Endodermal cell (in vitro differentiated cells): ENCODE data around the gene LRMDA. TPM values are rescaled to one million over a fixed set of nuclear protein-coding genes. Genes with fewer than 3 reads are reported as not detected.

Experiments used
- DNase-seq: peaks from one replicate; pipeline ENCODE4 v3.0.0-alpha.2; 2017
- H3K27ac ChIP-seq: 2 replicates; pipeline ENCODE4 v1.5.1; 2013; ENCODE audit warnings: mild to moderate bottlenecking, low read depth, low read length, moderate library complexity
- H3K27me3 ChIP-seq: 2 replicates; pipeline ENCODE4 v1.6.1; 2013; ENCODE audit warnings: mild to moderate bottlenecking, low read length, moderate library complexity; ENCODE audit not compliant: insufficient read depth, control insufficient read depth, poor library complexity, severe bottlenecking
- H3K36me3 ChIP-seq: 2 replicates; pipeline ENCODE4 v1.7.0; 2013; ENCODE audit warnings: mild to moderate bottlenecking, low read length, moderate library complexity; ENCODE audit not compliant: control insufficient read depth, insufficient read depth
- H3K4me1 ChIP-seq: one replicate; pipeline ENCODE4 v1.7.0; 2013; ENCODE audit warnings: low read length; ENCODE audit not compliant: control insufficient read depth, insufficient read depth
- H3K4me3 ChIP-seq: 2 replicates; pipeline ENCODE4 v1.5.1; 2013; ENCODE audit warnings: mild to moderate bottlenecking, low read length, moderate library complexity
- H3K9ac ChIP-seq: 2 replicates; pipeline ENCODE4 v1.6.1; 2013; ENCODE audit warnings: mild to moderate bottlenecking, low read length, moderate library complexity; ENCODE audit not compliant: poor library complexity, severe bottlenecking; ENCODE audit errors: extremely low read depth
- H3K9me3 ChIP-seq: 2 replicates; pipeline ENCODE4 v1.6.1; 2013; ENCODE audit warnings: mild to moderate bottlenecking, low read length, moderate library complexity; ENCODE audit not compliant: control insufficient read depth
- H3K27ac Mint-ChIP-seq: 2 replicates; pipeline ENCODE4 v1.8.0; 2020; ENCODE audit warnings: mixed read lengths
- H3K27me3 Mint-ChIP-seq: 2 replicates; pipeline ENCODE4 v1.8.0; 2021; ENCODE audit warnings: mild to moderate bottlenecking, mixed read lengths; ENCODE audit not compliant: insufficient read depth
- H3K36me3 Mint-ChIP-seq: 2 replicates; pipeline ENCODE4 v1.8.0; 2020; ENCODE audit warnings: low read depth, mixed read lengths
- H3K4me1 Mint-ChIP-seq: 2 replicates; pipeline ENCODE4 v1.8.0; 2020; ENCODE audit warnings: mixed read lengths
- H3K4me3 Mint-ChIP-seq: 2 replicates; pipeline ENCODE4 v1.8.0; 2020; ENCODE audit warnings: mild to moderate bottlenecking, moderate library complexity, mixed read lengths
- H3K9me3 Mint-ChIP-seq: 2 replicates; pipeline ENCODE4 v1.8.0; 2020; ENCODE audit warnings: mild to moderate bottlenecking, mixed read lengths
- WGBS, 2 experiments: methylation state at CpG; one replicate each; pipeline versions ENCODE4 v1.1.5 to v1.1.7; 2013; ENCODE audit warnings: missing lambda C conversion rate in 2 of 2, mixed read lengths in 1 of 2; ENCODE audit not compliant: insufficient coverage in 1 of 2, insufficient read length in 1 of 2; 5-methylcytosine and 5-hydroxymethylcytosine counted together
- total RNA-seq, 2 donors: library from RNA; stranded (reverse); fragmentation: NEBNext Ultra II Directional in 1 of 2; extraction: Animal tissue kit (Norgen Biotek cat#: 25700) in 1 of 2; gene quantifications; 2 replicates in 1 of 2; 3 replicates in 1 of 2; pipeline ENCODE4 v1.2.1, GENCODE V29; 2021
- TF ChIP-seq, protein P1 (sequence below): fragments of 200-600 bp; sonication (generic); conservative IDR thresholded peaks from 2 replicates; pipeline ENCODE4 v1.5.0; 2021; ENCODE audit warnings: antibody characterized with exemption, mild to moderate bottlenecking

Gene LRMDA
- total RNA-seq, 2 donors from 2014 or later: 1.7 to 5.1 TPM

GRCh38 chr10:75470901-75471300 is 39.5 kb downstream of the LRMDA start:
- peaks cover 7% of the 10 kb centered on the region for H3K4me1 Mint-ChIP-seq

DNA sequence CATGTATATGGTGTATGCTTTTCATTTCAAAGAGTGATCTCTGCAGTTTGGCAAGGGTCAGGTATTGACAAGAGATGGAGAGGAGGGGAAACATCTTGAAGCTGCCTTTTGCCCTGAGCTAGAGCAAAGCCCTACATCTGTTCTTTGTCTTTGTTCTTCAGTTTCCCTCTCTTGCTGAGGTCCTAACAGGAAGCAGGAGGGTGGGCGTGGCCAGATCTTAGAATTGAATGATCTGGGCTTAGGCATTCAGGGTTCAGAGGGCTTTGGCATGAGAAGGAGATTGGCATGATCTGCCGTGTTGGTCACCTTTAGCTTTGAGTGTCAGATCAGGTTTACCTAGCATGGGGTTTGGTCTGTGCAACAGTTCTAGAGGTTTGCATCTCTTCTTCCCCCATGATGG is 41.3 kb downstream of the LRMDA start:
- Mint-ChIP-seq H3K27me3 (peaks cover 29% of the 10 kb centered on the region), H3K4me3 (no peak overlapping the region), H3K36me3 (no peaks in the 10 kb centered on the region), H3K27ac (no peak overlapping the region), H3K9me3 (peaks cover 4% of the 10 kb centered on the region), H3K4me1 (peaks cover 7% of the 10 kb centered on the region)
- Histone ChIP-seq H3K4me1 (no peaks in the 10 kb centered on the region), H3K36me3 (no peaks in the 10 kb centered on the region), H3K9ac (no peak overlapping the region), H3K9me3 (no peaks in the 10 kb centered on the region), H3K27ac (no peak overlapping the region), H3K27me3 (no peaks in the 10 kb centered on the region), H3K4me3 (no peak overlapping the region)
- no peak for DNase-seq
- TF ChIP-seq, protein P1, sequence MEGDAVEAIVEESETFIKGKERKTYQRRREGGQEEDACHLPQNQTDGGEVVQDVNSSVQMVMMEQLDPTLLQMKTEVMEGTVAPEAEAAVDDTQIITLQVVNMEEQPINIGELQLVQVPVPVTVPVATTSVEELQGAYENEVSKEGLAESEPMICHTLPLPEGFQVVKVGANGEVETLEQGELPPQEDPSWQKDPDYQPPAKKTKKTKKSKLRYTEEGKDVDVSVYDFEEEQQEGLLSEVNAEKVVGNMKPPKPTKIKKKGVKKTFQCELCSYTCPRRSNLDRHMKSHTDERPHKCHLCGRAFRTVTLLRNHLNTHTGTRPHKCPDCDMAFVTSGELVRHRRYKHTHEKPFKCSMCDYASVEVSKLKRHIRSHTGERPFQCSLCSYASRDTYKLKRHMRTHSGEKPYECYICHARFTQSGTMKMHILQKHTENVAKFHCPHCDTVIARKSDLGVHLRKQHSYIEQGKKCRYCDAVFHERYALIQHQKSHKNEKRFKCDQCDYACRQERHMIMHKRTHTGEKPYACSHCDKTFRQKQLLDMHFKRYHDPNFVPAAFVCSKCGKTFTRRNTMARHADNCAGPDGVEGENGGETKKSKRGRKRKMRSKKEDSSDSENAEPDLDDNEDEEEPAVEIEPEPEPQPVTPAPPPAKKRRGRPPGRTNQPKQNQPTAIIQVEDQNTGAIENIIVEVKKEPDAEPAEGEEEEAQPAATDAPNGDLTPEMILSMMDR: no peak
- WGBS, 2 experiments: 86% methylated on average over 2 of the region's 2 CpGs; no CpG with 5 or more reads in 1 of the 2 experiments

More at GRCh38 chr10:75470901-75471300, 39.5 kb downstream of the LRMDA start:
- DNase-seq: no peak
- no peaks in the 10 kb centered on the region for H3K9me3 ChIP-seq
- no peak overlapping the region for H3K9ac ChIP-seq
- H3K4me1 ChIP-seq: no peaks in the 10 kb centered on the region
- H3K27me3 ChIP-seq: no peaks in the 10 kb centered on the region
- 90% methylated on average over 1 of the region's 4 CpGs; no CpG with 5 or more reads in 1 of the 2 experiments for WGBS, 2 experiments
- H3K27me3 Mint-ChIP-seq: peaks cover 40% of the 10 kb centered on the region
- H3K27ac Mint-ChIP-seq: no peak overlapping the region
- no peak overlapping the region for H3K4me3 Mint-ChIP-seq
- no peak overlapping the region for H3K4me3 ChIP-seq
- H3K27ac ChIP-seq: no peak overlapping the region
- peaks cover 4% of the 10 kb centered on the region for H3K9me3 Mint-ChIP-seq
- H3K36me3 ChIP-seq: no peaks in the 10 kb centered on the region
- TF ChIP-seq, protein P1: no peak
- no peaks in the 10 kb centered on the region for H3K36me3 Mint-ChIP-seq

GRCh38 chr10:75474106-75474505 is 42.7 kb downstream of the LRMDA start:
- Mint-ChIP-seq H3K4me3 (no peak overlapping the region), H3K4me1 (peaks cover 7% of the 10 kb centered on the region), H3K27me3 (peaks cover 28% of the 10 kb centered on the region), H3K36me3 (no peaks in the 10 kb centered on the region), H3K9me3 (peaks cover 4% of the 10 kb centered on the region), H3K27ac (no peak overlapping the region)
- TF ChIP-seq, protein P1: no peak
- Histone ChIP-seq H3K9me3 (no peaks in the 10 kb centered on the region), H3K36me3 (no peaks in the 10 kb centered on the region), H3K4me3 (no peak overlapping the region), H3K27ac (no peak overlapping the region), H3K4me1 (no peaks in the 10 kb centered on the region), H3K9ac (no peak overlapping the region), H3K27me3 (no peaks in the 10 kb centered on the region)
- no peak for DNase-seq
